Tracheal epithelial cell (primary cell): ENCODE measurements around the gene OR51B5. TPM values are rescaled to one million over a fixed set of nuclear protein-coding genes. Genes with fewer than 3 reads are reported as not detected.

Experiments
- total RNA-seq: library from RNA; depleted of rRNA; stranded (reverse); fragments of >200 nt; gene quantifications from 2 replicates; pipeline ENCODE4 v1.2.1, GENCODE V29; 2014

The OR51B5 gene
- not detected in 2 replicates for total RNA-seq

GRCh38 chr11:5343474-5344335, at the start of gene OR51B5:
TSS of gene OR51B5 (minus strand) at chr11:5343524. CDS start at chr11:5343524, 0 bp downstream.

GRCh38 chr11:5383576-5383975, 40.3 kb upstream of the OR51B5 start, which contains the start of gene OR51M1:
TSS of gene OR51M1 (plus strand) at chr11:5383812. CDS start at chr11:5389399, 5,587 bp downstream.

GRCh38 chr11:5351208-5351607, 7.9 kb upstream of the OR51B5 start, which contains the start of gene OR51B6:
TSS of gene OR51B6 (plus strand) at chr11:5351508. CDS start at chr11:5351508, 0 bp downstream.

GRCh38 chr11:5324197-5324596, 19.1 kb downstream of the OR51B5 start, which contains the start of gene OR51B2:
TSS of gene OR51B2 (minus strand) at chr11:5324297. CDS start at chr11:5324297, 0 bp downstream.

GRCh38 chr11:5301846-5302245, 41.5 kb downstream of the OR51B5 start, which contains the start of gene OR51B4:
TSS of gene OR51B4 (minus strand) at chr11:5301946. CDS start at chr11:5301946, 0 bp downstream.

Other genes with a start within 250 kb of the OR51B5 start
- not detected in 2 replicates for gene OR52A5, start 205.2 kb downstream of the OR51B5 start, total RNA-seq
- under 0.01 TPM in 1 of 2 replicates, not detected in the other for gene OR52A1, start 188.8 kb downstream of the OR51B5 start, total RNA-seq
- not detected in 2 replicates for gene OR51V1, start 142.8 kb downstream of the OR51B5 start, total RNA-seq
- not detected in 2 replicates for gene HBB, start 116.5 kb downstream of the OR51B5 start, total RNA-seq
- not detected in 2 replicates for gene HBD, start 109.0 kb downstream of the OR51B5 start, total RNA-seq
- not detected in 2 replicates for gene HBG1, start 93.7 kb downstream of the OR51B5 start, total RNA-seq
- not detected in 2 replicates for gene HBG2, start 88.7 kb downstream of the OR51B5 start, total RNA-seq
- gene HBE1, start 73.6 kb downstream of the OR51B5 start, total RNA-seq: not detected in 2 replicates
- not detected in 2 replicates for gene OR51B4, start 41.6 kb downstream of the OR51B5 start, total RNA-seq
- not detected in 2 replicates for gene OR51B2, start 19.2 kb downstream of the OR51B5 start, total RNA-seq
- gene OR51B6, start 8.0 kb upstream of the OR51B5 start, total RNA-seq: not detected in 2 replicates
- gene OR51M1, start 40.3 kb upstream of the OR51B5 start, total RNA-seq: not detected in 2 replicates
- gene OR51Q1, start 78.6 kb upstream of the OR51B5 start, total RNA-seq: not detected in 2 replicates
- gene OR51I1, start 98.0 kb upstream of the OR51B5 start, total RNA-seq: 0.24 TPM in 1 of 2 replicates, not detected in the other
- not detected in 2 replicates for gene OR51I2, start 105.8 kb upstream of the OR51B5 start, total RNA-seq
- gene OR52D1, start 145.2 kb upstream of the OR51B5 start, total RNA-seq: not detected in 2 replicates
- gene UBQLN3, start 166.4 kb upstream of the OR51B5 start, total RNA-seq: not detected in 2 replicates
- gene UBQLNL, start 173.2 kb upstream of the OR51B5 start, total RNA-seq: 0.21 TPM in 1 of 2 replicates, not detected in the other
- 0.21 and 0.48 TPM in 2 replicates for gene OR52H1, start 205.0 kb upstream of the OR51B5 start, total RNA-seq
- gene OR52B6, start 237.4 kb upstream of the OR51B5 start, total RNA-seq: not detected in 2 replicates